ENCODE results near the gene GPR160.

Gene GPR160

GRCh38 chr3:170044271-170044670, 6.5 kb downstream of the GPR160 start:
- no peaks in the 10 kb centered on the region for H3K36me3 ChIP-seq (ENCODE audit: insufficient read depth, low read length)
- H3K4me3 ChIP-seq (ENCODE audit: low read length), result no peak overlapping the region
- H2AFZ ChIP-seq (ENCODE audit: low read depth, low read length), result no peak overlapping the region
- no peaks in the 10 kb centered on the region for H3K4me1 ChIP-seq (ENCODE audit: insufficient read depth, low read length)
- H3K27me3 ChIP-seq (ENCODE audit: insufficient read depth, low read length), result peaks cover 23% of the 10 kb centered on the region
- H3K9me3 ChIP-seq (ENCODE audit: low read length), result no peaks in the 10 kb centered on the region

- H3K4me3 ChIP-seq (ENCODE audit: low read length), result no peak overlapping the region
- H3K36me3 ChIP-seq (ENCODE audit: insufficient read depth, low read length), result no peaks in the 10 kb centered on the region
- no peak overlapping the region for H2AFZ ChIP-seq (ENCODE audit: low read depth, low read length)
- peaks cover 19% of the 10 kb centered on the region for H3K27me3 ChIP-seq (ENCODE audit: insufficient read depth, low read length)
- H3K4me1 ChIP-seq (ENCODE audit: insufficient read depth, low read length), result no peaks in the 10 kb centered on the region
- H3K9me3 ChIP-seq (ENCODE audit: low read length), result no peaks in the 10 kb centered on the region
These were observed 7.0 kb downstream of the GPR160 start for GRCh38 chr3:170044795-170045244.

GRCh38 chr3:170046269-170047132, 8.7 kb downstream of the GPR160 start:
- H2AFZ ChIP-seq (ENCODE audit: low read depth, low read length), result no peak overlapping the region
- no peak overlapping the region for H3K4me3 ChIP-seq (ENCODE audit: low read length)
- H3K9me3 ChIP-seq (ENCODE audit: low read length), result no peaks in the 10 kb centered on the region
- H3K4me1 ChIP-seq (ENCODE audit: insufficient read depth, low read length), result no peaks in the 10 kb centered on the region
- H3K36me3 ChIP-seq (ENCODE audit: insufficient read depth, low read length), result no peaks in the 10 kb centered on the region
- peaks cover 6% of the 10 kb centered on the region for H3K27me3 ChIP-seq (ENCODE audit: insufficient read depth, low read length)

- H2AFZ ChIP-seq (ENCODE audit: low read depth, low read length), result no peak overlapping the region
- H3K27me3 ChIP-seq (ENCODE audit: insufficient read depth, low read length), result no peaks in the 10 kb centered on the region
- no peaks in the 10 kb centered on the region for H3K4me1 ChIP-seq (ENCODE audit: insufficient read depth, low read length)
- no peaks in the 10 kb centered on the region for H3K9me3 ChIP-seq (ENCODE audit: low read length)
- H3K4me3 ChIP-seq (ENCODE audit: low read length), result no peak overlapping the region
- no peaks in the 10 kb centered on the region for H3K36me3 ChIP-seq (ENCODE audit: insufficient read depth, low read length)
These were observed 9.3 kb downstream of the GPR160 start for GRCh38 chr3:170047133-170047404.

- no peak overlapping the region for H3K4me3 ChIP-seq (ENCODE audit: low read length)
- no peaks in the 10 kb centered on the region for H3K36me3 ChIP-seq (ENCODE audit: insufficient read depth, low read length)
- no peaks in the 10 kb centered on the region for H3K9me3 ChIP-seq (ENCODE audit: low read length)
- H2AFZ ChIP-seq (ENCODE audit: low read depth, low read length), result no peak overlapping the region
- no peaks in the 10 kb centered on the region for H3K27me3 ChIP-seq (ENCODE audit: insufficient read depth, low read length)
- H3K4me1 ChIP-seq (ENCODE audit: insufficient read depth, low read length), result no peaks in the 10 kb centered on the region
These were observed 11.6 kb downstream of the GPR160 start for GRCh38 chr3:170049146-170050000.

- Histone ChIP-seq H3K4me1 (ENCODE audit: insufficient read depth, low read length) (no peaks in the 10 kb centered on the region), H3K36me3 (ENCODE audit: insufficient read depth, low read length) (no peaks in the 10 kb centered on the region), H2AFZ (ENCODE audit: low read depth, low read length) (no peak overlapping the region), H3K9me3 (ENCODE audit: low read length) (no peaks in the 10 kb centered on the region), H3K27me3 (ENCODE audit: insufficient read depth, low read length) (no peaks in the 10 kb centered on the region), H3K4me3 (ENCODE audit: low read length) (no peak overlapping the region)
These were observed 13.0 kb downstream of the GPR160 start for GRCh38 chr3:170050753-170051152.

GRCh38 chr3:170052398-170052797, 14.6 kb downstream of the GPR160 start:
- Histone ChIP-seq H3K9me3 (ENCODE audit: low read length) (no peaks in the 10 kb centered on the region), H3K27me3 (ENCODE audit: insufficient read depth, low read length) (no peaks in the 10 kb centered on the region), H2AFZ (ENCODE audit: low read depth, low read length) (no peak overlapping the region), H3K4me3 (ENCODE audit: low read length) (no peak overlapping the region), H3K4me1 (ENCODE audit: insufficient read depth, low read length) (no peaks in the 10 kb centered on the region), H3K36me3 (ENCODE audit: insufficient read depth, low read length) (no peaks in the 10 kb centered on the region)

- Histone ChIP-seq H3K4me1 (ENCODE audit: insufficient read depth, low read length) (no peaks in the 10 kb centered on the region), H3K36me3 (ENCODE audit: insufficient read depth, low read length) (no peaks in the 10 kb centered on the region), H3K4me3 (ENCODE audit: low read length) (no peak overlapping the region), H3K9me3 (ENCODE audit: low read length) (no peaks in the 10 kb centered on the region), H3K27me3 (ENCODE audit: insufficient read depth, low read length) (no peaks in the 10 kb centered on the region), H2AFZ (ENCODE audit: low read depth, low read length) (no peak overlapping the region)
These were observed 16.4 kb downstream of the GPR160 start for GRCh38 chr3:170054204-170054603.

- Histone ChIP-seq H3K9me3 (ENCODE audit: low read length) (no peaks in the 10 kb centered on the region), H3K27me3 (ENCODE audit: insufficient read depth, low read length) (no peaks in the 10 kb centered on the region), H3K4me3 (ENCODE audit: low read length) (no peak overlapping the region), H3K4me1 (ENCODE audit: insufficient read depth, low read length) (no peaks in the 10 kb centered on the region), H2AFZ (ENCODE audit: low read depth, low read length) (no peak overlapping the region), H3K36me3 (ENCODE audit: insufficient read depth, low read length) (no peaks in the 10 kb centered on the region)
These were observed 17.4 kb downstream of the GPR160 start for GRCh38 chr3:170055209-170055608.

- Histone ChIP-seq H3K9me3 (ENCODE audit: low read length) (no peaks in the 10 kb centered on the region), H3K4me3 (ENCODE audit: low read length) (no peak overlapping the region)
These were observed 19.1 kb downstream of the GPR160 start for GRCh38 chr3:170056710-170057454.

GRCh38 chr3:170057550-170057949, 19.8 kb downstream of the GPR160 start:
- H3K27me3 ChIP-seq (ENCODE audit: insufficient read depth, low read length), result no peaks in the 10 kb centered on the region
- H3K36me3 ChIP-seq (ENCODE audit: insufficient read depth, low read length), result no peaks in the 10 kb centered on the region
- H2AFZ ChIP-seq (ENCODE audit: low read depth, low read length), result no peak overlapping the region
- H3K9me3 ChIP-seq (ENCODE audit: low read length), result no peaks in the 10 kb centered on the region
- H3K4me3 ChIP-seq (ENCODE audit: low read length), result no peak overlapping the region
- no peaks in the 10 kb centered on the region for H3K4me1 ChIP-seq (ENCODE audit: insufficient read depth, low read length)

More at GRCh38 chr3:170056710-170057454, 19.1 kb downstream of the GPR160 start:
- no peaks in the 10 kb centered on the region for H3K27me3 ChIP-seq (ENCODE audit: insufficient read depth, low read length)
- H3K36me3 ChIP-seq (ENCODE audit: insufficient read depth, low read length), result no peaks in the 10 kb centered on the region
- H2AFZ ChIP-seq (ENCODE audit: low read depth, low read length), result no peak overlapping the region
- no peaks in the 10 kb centered on the region for H3K4me1 ChIP-seq (ENCODE audit: insufficient read depth, low read length)

GRCh38 chr3:170058127-170058526, 20.3 kb downstream of the GPR160 start:
- Histone ChIP-seq H3K27me3 (ENCODE audit: insufficient read depth, low read length) (no peaks in the 10 kb centered on the region), H3K4me3 (ENCODE audit: low read length) (no peak overlapping the region), H3K4me1 (ENCODE audit: insufficient read depth, low read length) (no peaks in the 10 kb centered on the region), H2AFZ (ENCODE audit: low read depth, low read length) (no peak overlapping the region), H3K9me3 (ENCODE audit: low read length) (no peaks in the 10 kb centered on the region), H3K36me3 (ENCODE audit: insufficient read depth, low read length) (no peaks in the 10 kb centered on the region)

- no peaks in the 10 kb centered on the region for H3K27me3 ChIP-seq (ENCODE audit: insufficient read depth, low read length)
- no peak overlapping the region for H2AFZ ChIP-seq (ENCODE audit: low read depth, low read length)
- H3K9me3 ChIP-seq (ENCODE audit: low read length), result no peaks in the 10 kb centered on the region
- no peaks in the 10 kb centered on the region for H3K36me3 ChIP-seq (ENCODE audit: insufficient read depth, low read length)
- no peak overlapping the region for H3K4me3 ChIP-seq (ENCODE audit: low read length)
- H3K4me1 ChIP-seq (ENCODE audit: insufficient read depth, low read length), result no peaks in the 10 kb centered on the region
These were observed 21.7 kb downstream of the GPR160 start for GRCh38 chr3:170059447-170059846.
